OCI-LY7 (cell line): Measurements from ENCODE around the gene SPINK1. TPM values are rescaled to one million over a fixed set of nuclear protein-coding genes. Genes with fewer than 3 reads are reported as not detected.

ENCODE experiments used
- BruUV-seq: library from RNA; stranded (reverse); fragments of 400-500 nt; replicated peaks from 2 replicates; lab custom pipeline; 2021; lab: Mats Ljungman, UMichigan
- CTCF ChIA-PET: fragments of 300-600 bp; sonication (Branson Sonifier 250); formaldehyde crosslinking; loops from one replicate; lab custom pipeline; 2022; ENCODE audit warnings: antibody characterized with exemption; ENCODE audit not compliant: unreplicated experiment; lab: Charles Lee
- POLR2A ChIA-PET: fragments of 300-600 bp; sonication (Branson Sonifier 250); formaldehyde crosslinking; loops from one replicate; lab custom pipeline; 2022; ENCODE audit warnings: antibody characterized with exemption; lab: Charles Lee
- DNase-seq: peaks from one replicate; pipeline ENCODE4 v3.0.0-alpha.2; 2015; ENCODE audit warnings: low spot score
- H2AFZ ChIP-seq: fragments of 200-600 bp; sonication (generic), shearing (Covaris generic); 2 replicates; pipeline ENCODE4 v1.6.1; 2014; ENCODE audit warnings: mild to moderate bottlenecking, antibody characterized with exemption, low read length, moderate library complexity
- H3K27ac ChIP-seq: fragments of 200-600 bp; sonication (generic); 2 replicates; pipeline ENCODE4 v1.5.1; 2014; ENCODE audit warnings: mixed run types, low read depth, mild to moderate bottlenecking, moderate library complexity, low read length, inconsistent platforms; ENCODE audit not compliant: poor library complexity, severe bottlenecking
- H3K36me3 ChIP-seq: fragments of 200-600 bp; sonication (generic); 2 replicates; pipeline ENCODE4 v1.6.1; 2014; ENCODE audit warnings: mild to moderate bottlenecking, antibody characterized with exemption, low read length, moderate library complexity, mixed read lengths; ENCODE audit not compliant: insufficient read depth
- H3K4me1 ChIP-seq: fragments of 200-600 bp; sonication (generic); 2 replicates; pipeline ENCODE4 v1.5.1; 2014; ENCODE audit warnings: mild to moderate bottlenecking, low read length; ENCODE audit not compliant: insufficient read depth, poor library complexity, severe bottlenecking
- H3K4me2 ChIP-seq: fragments of 200-600 bp; sonication (generic); 2 replicates; pipeline ENCODE4 v1.6.1; 2014; ENCODE audit warnings: mild to moderate bottlenecking, low read length
- H3K4me3 ChIP-seq: fragments of 200-600 bp; sonication (generic); 2 replicates; pipeline ENCODE4 v1.5.1; 2014; ENCODE audit warnings: mild to moderate bottlenecking, low read depth, low read length; ENCODE audit not compliant: poor library complexity, severe bottlenecking
- H3K79me2 ChIP-seq: fragments of 200-600 bp; sonication (generic); 2 replicates; pipeline ENCODE4 v1.6.1; 2016; ENCODE audit warnings: low read depth, mild to moderate bottlenecking, low read length, moderate library complexity, mixed read lengths; ENCODE audit not compliant: insufficient read depth
- H3K9me2 ChIP-seq: fragments of 200-600 bp; sonication (generic); 2 replicates; pipeline ENCODE4 v1.6.1; 2016; ENCODE audit warnings: mild to moderate bottlenecking, low read length, mixed read lengths; ENCODE audit not compliant: insufficient read depth
- H3K9me3 ChIP-seq: fragments of 200-600 bp; sonication (generic); 2 replicates; pipeline ENCODE4 v1.6.1; 2014; ENCODE audit warnings: mild to moderate bottlenecking, mixed run types, low read length, mixed read lengths
- H4K20me1 ChIP-seq: fragments of 200-600 bp; sonication (generic); 2 replicates; pipeline ENCODE4 v1.6.1; 2014; ENCODE audit warnings: mild to moderate bottlenecking, antibody characterized with exemption, low read length, moderate library complexity, mixed read lengths; ENCODE audit not compliant: insufficient read depth
- CTCF ChIP-seq: fragments of 200-600 bp; sonication (generic); conservative IDR thresholded peaks from 2 replicates; pipeline ENCODE4 v1.5.1; 2014; ENCODE audit warnings: mild to moderate bottlenecking, antibody characterized with exemption, low read length, moderate library complexity, mixed read lengths
- EZH2phosphoT487 ChIP-seq: fragments of 200-600 bp; sonication (generic); IDR thresholded peaks from 2 replicates; pipeline ENCODE4 v1.6.1; 2018; ENCODE audit warnings: low read depth, borderline replicate concordance, mild to moderate bottlenecking, mixed run types, antibody characterized with exemption, low read length, moderate library complexity, mixed read lengths
- intact Hi-C: fragments of 100-400 bp; cut with micrococcal nuclease; formaldehyde crosslinking; loops from one replicate; pipeline ENCODE4 v1.10.0; 2022; ENCODE audit not compliant: unreplicated experiment
- total RNA-seq, 2 experiments: library from RNA; depleted of rRNA in 1 of 2; stranded (reverse); fragments of >200 nt in 1 of 2; shearing (Covaris generic) in 1 of 2; gene quantifications; 2 replicates each; pipeline ENCODE4 v1.2.3, GENCODE V29; 2014 to 2022

SPINK1 gene
- total RNA-seq, 2 experiments from 2014 or later = not detected

- no peaks in the 10 kb centered on the region for H3K4me1 ChIP-seq
- no peaks in the 10 kb centered on the region for H3K36me3 ChIP-seq
- no peaks in the 10 kb centered on the region for H4K20me1 ChIP-seq
- POLR2A ChIA-PET = interaction anchor here (0.6 to 1.6 kb wide), 3 partner anchors 10 to 911 kb away, joined by 3 to 4 read pairs (median 3); no protein-coding TSS in a partner anchor
- no peaks in the 10 kb centered on the region for H3K9me3 ChIP-seq
- no peaks in the 10 kb centered on the region for H3K9me2 ChIP-seq
- no peak overlapping the region for H2AFZ ChIP-seq
- no TSS peak for BruUV-seq
- no peak overlapping the region for H3K4me2 ChIP-seq
- intact Hi-C loops = no loop called here
- CTCF ChIA-PET = no interaction called here
- no peak for DNase-seq
- no peak overlapping the region for H3K27ac ChIP-seq
- TF ChIP-seq EZH2phosphoT487 (no peak), CTCF (no peak)
- H3K4me3 ChIP-seq = no peak overlapping the region
- H3K79me2 ChIP-seq = no peaks in the 10 kb centered on the region
Measured at GRCh38 chr5:147844846-147845245, 13.4 kb upstream of the SPINK1 start.

GRCh38 chr5:147842869-147843268 lies 11.4 kb upstream of the SPINK1 start:
- BruUV-seq = no TSS peak
- no peaks in the 10 kb centered on the region for H3K36me3 ChIP-seq
- no peak overlapping the region for H2AFZ ChIP-seq
- ChIA-PET CTCF (no interaction called here), POLR2A (no interaction called here)
- DNase-seq = no peak
- H3K9me3 ChIP-seq = no peaks in the 10 kb centered on the region
- no peak overlapping the region for H3K27ac ChIP-seq
- intact Hi-C loops = no loop called here
- H3K4me1 ChIP-seq = no peaks in the 10 kb centered on the region
- H3K4me2 ChIP-seq = no peak overlapping the region
- no peaks in the 10 kb centered on the region for H3K9me2 ChIP-seq
- no peaks in the 10 kb centered on the region for H3K79me2 ChIP-seq
- no peak overlapping the region for H3K4me3 ChIP-seq
- H4K20me1 ChIP-seq = no peaks in the 10 kb centered on the region
- TF ChIP-seq EZH2phosphoT487 (no peak), CTCF (no peak)

GRCh38 chr5:147836439-147836838 lies 5.0 kb upstream of the SPINK1 start:
- TF ChIP-seq EZH2phosphoT487 = no peak
- TF ChIP-seq CTCF = no peak
- no peak overlapping the region for H3K27ac ChIP-seq
- no peaks in the 10 kb centered on the region for H3K79me2 ChIP-seq
- H3K4me1 ChIP-seq = no peaks in the 10 kb centered on the region
- no peak overlapping the region for H3K4me3 ChIP-seq
- no peaks in the 10 kb centered on the region for H4K20me1 ChIP-seq
- no peak for DNase-seq
- no peaks in the 10 kb centered on the region for H3K9me3 ChIP-seq
- no peak overlapping the region for H3K4me2 ChIP-seq
- CTCF ChIA-PET = no interaction called here
- POLR2A ChIA-PET = interaction anchor here (0.7 kb wide), 1 partner anchor 1849 kb away, joined by 3 read pairs; no protein-coding TSS in a partner anchor
- no peaks in the 10 kb centered on the region for H3K36me3 ChIP-seq
- H3K9me2 ChIP-seq = no peaks in the 10 kb centered on the region
- no TSS peak for BruUV-seq
- H2AFZ ChIP-seq = no peak overlapping the region
- intact Hi-C loops = no loop called here
